Ishikawa (cell line): ENCODE data around the gene SEL1L2.

Experiments used
- CEBPB ChIP-seq: IDR thresholded peaks from 2 replicates; pipeline ENCODE4 v1.6.1; 2012
- CREB1 ChIP-seq: IDR thresholded peaks from 2 replicates; pipeline ENCODE4 v1.6.1; 2012; ENCODE audit warnings: low read depth
- EGR1 ChIP-seq: IDR thresholded peaks from 2 replicates; pipeline ENCODE4 v1.6.1; 2012
- EP300 ChIP-seq: IDR thresholded peaks from 2 replicates; pipeline ENCODE4 v1.6.1; 2012; ENCODE audit warnings: borderline replicate concordance
- FOXM1 ChIP-seq: IDR thresholded peaks from 2 replicates; pipeline ENCODE4 v1.6.1; 2012; ENCODE audit warnings: low read depth, borderline replicate concordance
- MAX ChIP-seq: IDR thresholded peaks from 2 replicates; pipeline ENCODE4 v1.6.1; 2012
- NFIC ChIP-seq: IDR thresholded peaks from 2 replicates; pipeline ENCODE4 v1.6.1; 2012
- RAD21 ChIP-seq: IDR thresholded peaks from 2 replicates; pipeline ENCODE4 v1.6.1; 2012; ENCODE audit warnings: low read depth
- REST ChIP-seq: IDR thresholded peaks from 2 replicates; pipeline ENCODE4 v1.6.1; 2012; ENCODE audit warnings: low read depth, mild to moderate bottlenecking
- TAF1 ChIP-seq: IDR thresholded peaks from 2 replicates; pipeline ENCODE4 v1.6.1; 2012; ENCODE audit warnings: low read depth, mild to moderate bottlenecking
- TCF12 ChIP-seq: IDR thresholded peaks from 2 replicates; pipeline ENCODE4 v1.6.1; 2012; ENCODE audit warnings: low read depth
- TEAD4 ChIP-seq: IDR thresholded peaks from 2 replicates; pipeline ENCODE4 v1.6.1; 2012
- YY1 ChIP-seq: IDR thresholded peaks from 2 replicates; pipeline ENCODE4 v1.6.1; 2012; ENCODE audit warnings: low read depth

- TF ChIP-seq TAF1 = no peak
- no peak for TF ChIP-seq NFIC
- no peak for TF ChIP-seq YY1
- no peak for TF ChIP-seq REST
- no peak for TF ChIP-seq EP300
- no peak for TF ChIP-seq EGR1
- TF ChIP-seq RAD21 = no peak
- no peak for TF ChIP-seq CEBPB
- no peak for TF ChIP-seq MAX
- TF ChIP-seq FOXM1 = no peak
- no peak for TF ChIP-seq CREB1
- no peak for TF ChIP-seq TEAD4
- no peak for TF ChIP-seq TCF12
Observed at GRCh38 chr20:13840093-13840465, 150.3 kb downstream of the SEL1L2 start.
